BLaER1 treated with 17β-estradiol and CSF1 and Interleukin-3, amounts not matched to agents 10 nM and 100 nM (cell line): Measurements from ENCODE around the gene ACTMAP.
A peak's percentile ranks its signal among the peaks of the same experiment; 100 is the strongest.

Experiments
- H3K27ac ChIP-seq, 11 experiments: shearing (Covaris generic); formaldehyde crosslinking; 2 replicates each; pipeline ENCODE4 v1.8.1; 2022
- H3K27me3 ChIP-seq, 11 experiments: shearing (Covaris generic); formaldehyde crosslinking; 2 replicates each; pipeline ENCODE4 v1.8.1; 2022
- H3K36me3 ChIP-seq, 11 experiments: shearing (Covaris generic); formaldehyde crosslinking; 2 replicates each; pipeline ENCODE4 v1.8.1; 2022
- H3K4me1 ChIP-seq, 10 experiments: shearing (Covaris generic); formaldehyde crosslinking; 2 replicates each; pipeline ENCODE4 v1.8.1; 2022
- H3K4me2 ChIP-seq, 11 experiments: shearing (Covaris generic); formaldehyde crosslinking; 2 replicates each; pipeline ENCODE4 v1.8.1; 2022
- H3K4me3 ChIP-seq, 10 experiments: shearing (Covaris generic); formaldehyde crosslinking; 2 replicates each; pipeline ENCODE4 v1.8.1; 2022
- H3K9ac ChIP-seq, 11 experiments: shearing (Covaris generic); formaldehyde crosslinking; 2 replicates each; pipeline ENCODE4 v1.8.1; 2022
- H3K9me3 ChIP-seq, 11 experiments: shearing (Covaris generic); formaldehyde crosslinking; replicated peaks in 1 of 11; 2 replicates each; pipeline ENCODE4 v1.8.1; 2022
- H4K20me1 ChIP-seq, 11 experiments: shearing (Covaris generic); formaldehyde crosslinking; 2 replicates each; pipeline ENCODE4 v1.8.1; 2022
- Cebpa-rat ChIP-seq, 11 experiments: shearing (Covaris generic); IDR thresholded peaks; 2 replicates each; pipeline ENCODE4 v1.8.1; 2022

ACTMAP gene

DNA sequence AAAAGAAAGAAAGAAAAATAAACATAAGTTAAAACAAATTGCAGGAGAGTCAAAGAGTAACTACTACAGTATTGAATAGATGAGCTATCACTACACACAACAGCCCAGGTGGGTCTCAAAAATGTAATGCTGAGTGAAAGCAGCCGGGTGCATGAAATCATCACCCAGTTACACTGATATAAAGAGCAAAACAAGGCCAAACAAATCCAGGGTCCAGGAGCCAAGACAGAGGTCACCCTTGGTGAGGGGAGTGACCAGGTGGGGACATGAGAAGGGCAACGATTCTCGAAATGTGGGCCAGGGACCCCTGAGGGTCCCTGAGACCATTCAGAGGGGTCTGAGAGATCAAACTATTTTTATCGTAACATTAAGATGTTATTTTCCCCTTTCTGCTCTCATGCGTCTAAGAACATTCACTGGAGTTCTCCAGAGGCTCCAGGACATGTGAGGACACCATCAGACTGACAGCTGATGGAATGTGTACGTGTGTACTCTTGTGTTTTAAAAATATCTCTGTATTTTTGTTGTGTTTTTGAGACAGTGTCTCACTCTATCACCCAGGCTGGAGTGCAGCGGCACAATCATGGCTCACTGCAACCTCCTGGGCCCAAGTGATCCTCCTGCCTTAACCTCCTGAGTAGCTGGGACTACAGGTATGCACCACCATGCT is 44.2 kb downstream of the ACTMAP start:
- no peaks in the 10 kb centered on the region for H3K27me3 ChIP-seq
- no peak overlapping the region for H3K27ac ChIP-seq
- H3K4me3 ChIP-seq = no peak overlapping the region
- peaks cover 0 to 12% (median 4%) of the 10 kb centered on the region in 10 experiments; a peak in 9 of 20 replicates for H3K4me1 ChIP-seq
- no peak for TF ChIP-seq Cebpa-rat (IDR thresholded peaks at IDR 0.05)
- no peak overlapping the region for H3K9ac ChIP-seq
- H4K20me1 ChIP-seq = no peaks in the 10 kb centered on the region; a peak in 1 of 22 replicates
- H3K36me3 ChIP-seq = peaks cover 56 to 93% (median 78%) of the 10 kb centered on the region in 11 experiments
- no peak overlapping the region for H3K4me2 ChIP-seq
- no peaks in the 10 kb centered on the region for H3K9me3 ChIP-seq

DNA sequence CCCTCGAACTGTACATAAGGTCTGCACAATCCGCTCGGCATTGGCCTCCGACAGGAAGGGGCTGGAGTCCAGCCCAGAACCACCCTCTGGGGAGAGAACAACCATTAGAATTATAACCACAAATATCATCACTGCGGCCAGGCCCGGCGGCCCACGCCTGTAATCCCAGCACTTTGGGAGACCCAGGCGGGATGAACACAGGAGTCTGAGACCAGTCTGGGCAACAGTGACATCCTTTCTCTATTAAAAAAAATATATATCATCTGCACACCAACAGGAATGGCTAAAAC is 45.0 kb downstream of the ACTMAP start:
- no peak for TF ChIP-seq Cebpa-rat (IDR thresholded peaks at IDR 0.05)
- Histone ChIP-seq H3K27ac (no peak overlapping the region), H3K4me1 (peaks cover 0 to 6% (median 0%) of the 10 kb centered on the region in 10 experiments; a peak in 7 of 20 replicates), H3K9ac (no peak overlapping the region), H3K36me3 (peaks cover 55 to 98% (median 78%) of the 10 kb centered on the region in 11 experiments), H3K27me3 (no peaks in the 10 kb centered on the region), H3K4me2 (no peak overlapping the region), H4K20me1 (no peaks in the 10 kb centered on the region; a peak in 1 of 22 replicates), H3K9me3 (no peaks in the 10 kb centered on the region), H3K4me3 (no peak overlapping the region)

DNA sequence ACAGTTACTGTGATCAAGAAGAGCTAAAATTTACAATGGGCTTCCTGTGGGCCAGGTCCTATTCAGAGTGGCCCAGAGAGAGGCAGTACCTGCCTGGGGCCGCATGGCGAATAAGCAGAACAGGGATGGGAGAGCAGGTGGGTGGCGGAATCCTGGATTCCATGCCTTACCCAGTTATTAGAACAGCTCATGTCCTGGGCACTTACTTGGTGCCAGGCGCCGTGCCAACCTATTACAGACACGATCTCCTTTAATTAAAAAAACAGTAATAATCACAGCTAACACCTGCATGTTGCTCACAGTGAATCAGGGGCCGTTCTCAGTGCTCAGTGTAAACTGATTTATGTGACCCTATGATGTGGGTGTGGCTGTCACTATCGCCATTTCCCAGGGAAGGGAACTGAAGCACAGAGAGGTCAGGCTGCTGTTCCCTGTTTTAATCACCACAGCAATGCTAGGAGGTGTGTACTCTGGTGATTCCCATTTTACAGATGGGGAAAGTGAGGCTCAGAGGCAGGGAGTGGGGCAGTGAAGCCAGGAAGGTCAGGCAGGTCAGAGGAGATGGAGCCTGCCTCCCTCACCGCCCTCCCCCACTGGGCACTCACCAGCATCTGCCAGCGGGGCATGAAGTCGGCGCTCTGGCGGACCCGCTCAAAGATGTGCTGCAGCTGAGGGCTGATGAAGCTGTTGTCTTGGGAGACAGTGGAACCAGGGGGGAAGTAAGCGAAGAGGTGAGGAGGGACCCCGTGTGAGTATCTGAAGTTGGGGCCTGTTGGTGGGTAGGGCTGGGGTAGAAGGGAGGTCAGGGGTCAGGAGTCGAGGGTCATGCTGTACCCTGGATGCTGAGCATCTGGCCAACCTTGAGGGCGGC is 45.6 kb downstream of the ACTMAP start:
- H3K27me3 ChIP-seq = no peaks in the 10 kb centered on the region
- no peaks in the 10 kb centered on the region; a peak in 1 of 22 replicates for H4K20me1 ChIP-seq
- H3K4me3 ChIP-seq = no peak overlapping the region
- H3K27ac ChIP-seq = no peak overlapping the region
- peaks cover 52 to 99% (median 79%) of the 10 kb centered on the region in 11 experiments for H3K36me3 ChIP-seq
- TF ChIP-seq Cebpa-rat (IDR thresholded peaks at IDR 0.05) = no peak
- H3K9ac ChIP-seq = no peak overlapping the region
- no peak overlapping the region for H3K4me2 ChIP-seq
- H3K9me3 ChIP-seq = no peaks in the 10 kb centered on the region
- H3K4me1 ChIP-seq = peaks cover 0 to 1% (median 0%) of the 10 kb centered on the region in 10 experiments; a peak in 1 of 20 replicates

DNA sequence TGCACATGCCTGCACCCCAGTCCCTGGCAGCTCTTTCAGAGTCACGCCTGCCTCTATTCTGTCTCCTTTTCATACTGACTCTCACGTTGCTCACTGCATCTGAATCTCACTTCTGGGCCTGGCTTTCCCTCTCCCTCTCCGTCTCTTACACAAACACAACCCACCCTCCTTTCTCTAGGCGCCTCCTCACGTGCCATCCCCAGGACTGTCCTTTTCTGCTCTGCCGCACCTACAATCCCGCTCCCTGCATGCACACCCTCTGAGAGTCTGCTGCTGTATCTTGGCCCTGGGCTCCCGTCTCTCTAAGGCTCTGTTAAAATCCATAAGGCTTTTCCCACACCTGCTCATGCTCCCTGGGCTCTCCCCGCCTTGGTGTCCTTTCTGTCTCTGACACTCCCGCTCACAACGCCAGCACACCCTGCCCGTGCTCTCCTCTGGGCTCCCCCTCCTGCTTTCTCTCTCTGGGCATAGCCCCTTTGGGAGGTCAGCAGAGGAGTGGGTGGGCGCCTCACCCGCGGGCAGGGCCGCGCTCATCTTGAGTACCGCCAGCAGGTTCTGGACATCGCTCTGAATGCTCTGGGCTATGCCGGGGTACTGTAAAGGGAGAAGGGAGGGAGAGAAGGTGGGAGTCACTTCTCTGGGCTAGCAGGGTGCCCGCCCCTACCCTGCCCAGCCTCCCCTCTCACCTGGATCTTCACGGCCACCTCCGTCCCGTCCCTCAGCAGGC is 47.1 kb downstream of the ACTMAP start:
- TF ChIP-seq Cebpa-rat (IDR thresholded peaks at IDR 0.05) = no peak
- Histone ChIP-seq H3K4me1 (peaks cover 0 to 4% (median 0%) of the 10 kb centered on the region in 10 experiments; a peak in 1 of 20 replicates), H4K20me1 (no peaks in the 10 kb centered on the region; a peak in 1 of 22 replicates), H3K9me3 (no peaks in the 10 kb centered on the region), H3K27ac (no peak overlapping the region), H3K4me2 (no peak overlapping the region), H3K4me3 (no peak overlapping the region), H3K36me3 (peaks cover 38 to 89% (median 65%) of the 10 kb centered on the region in 11 experiments), H3K9ac (peak overlapping the region in 4 of 11 experiments; percentile 6 to 37 (median 14); a peak in 2 of 22 replicates), H3K27me3 (no peaks in the 10 kb centered on the region)

DNA sequence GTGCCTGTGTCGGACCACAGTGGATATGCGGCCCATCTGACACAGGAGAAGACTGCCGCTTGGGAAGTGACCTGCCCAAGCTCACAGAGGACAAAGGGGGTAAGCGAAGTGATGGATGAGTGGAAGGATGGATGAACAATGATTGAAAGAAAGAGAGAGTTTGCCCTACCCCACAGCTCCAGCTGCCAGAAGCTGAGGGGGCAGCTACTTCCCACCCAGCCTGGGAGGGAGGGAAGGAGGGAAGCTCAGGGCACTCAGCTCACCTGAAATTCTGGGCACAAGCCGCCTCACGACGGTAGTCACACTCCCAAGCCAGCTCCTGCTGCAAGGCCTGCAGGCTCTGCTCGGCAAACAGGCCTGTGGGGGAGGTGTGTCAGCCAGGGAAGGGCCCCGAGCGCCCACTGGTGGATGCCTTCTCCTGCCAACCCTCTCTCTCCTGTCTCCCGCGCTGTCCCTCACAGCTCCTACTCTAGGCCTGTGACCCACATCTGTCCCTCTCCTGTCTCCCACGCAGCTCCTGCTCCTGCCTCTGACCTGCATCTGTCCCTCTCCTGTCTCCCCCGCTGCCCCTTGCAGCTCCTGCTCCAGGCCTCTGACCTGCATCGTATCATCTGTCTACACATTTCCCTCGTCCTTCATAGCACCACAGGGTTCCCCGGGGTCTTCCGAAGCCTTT is 47.8 kb downstream of the ACTMAP start:
- no peak for TF ChIP-seq Cebpa-rat (IDR thresholded peaks at IDR 0.05)
- Histone ChIP-seq H3K4me3 (no peak overlapping the region), H3K27ac (no peak overlapping the region), H3K4me1 (peaks cover 0 to 4% (median 0%) of the 10 kb centered on the region in 10 experiments; a peak in 1 of 20 replicates), H3K27me3 (no peaks in the 10 kb centered on the region), H3K4me2 (no peak overlapping the region), H3K9me3 (no peaks in the 10 kb centered on the region), H3K9ac (peak overlapping the region in 3 of 11 experiments; percentile 6 to 37 (median 17); a peak in 3 of 22 replicates), H4K20me1 (no peaks in the 10 kb centered on the region; a peak in 1 of 22 replicates), H3K36me3 (peaks cover 36 to 82% (median 58%) of the 10 kb centered on the region in 11 experiments)

DNA sequence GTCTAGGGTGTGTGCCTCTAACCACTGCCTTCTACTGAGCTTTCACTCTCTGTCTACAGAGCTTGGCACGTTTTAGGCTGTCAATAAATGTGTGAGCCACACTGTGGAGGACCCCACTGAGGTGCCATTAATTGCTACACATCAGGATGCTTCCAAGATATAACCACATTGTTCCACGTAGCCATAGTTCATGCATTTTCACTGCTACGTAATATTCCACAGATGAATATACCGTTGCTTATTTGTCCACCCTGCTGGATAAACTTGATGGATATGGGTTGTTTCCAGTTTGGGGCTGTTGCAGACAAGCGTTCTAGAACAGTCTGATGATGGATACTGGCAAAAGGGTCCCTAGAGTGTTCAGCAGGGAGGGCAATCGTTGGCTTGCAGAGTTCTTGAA is 48.5 kb downstream of the ACTMAP start:
- Histone ChIP-seq H4K20me1 (no peaks in the 10 kb centered on the region; a peak in 1 of 22 replicates), H3K9ac (no peak overlapping the region), H3K27me3 (no peaks in the 10 kb centered on the region), H3K27ac (no peak overlapping the region), H3K4me3 (no peak overlapping the region), H3K4me1 (peaks cover 0 to 4% (median 0%) of the 10 kb centered on the region in 10 experiments; a peak in 1 of 20 replicates), H3K9me3 (no peaks in the 10 kb centered on the region), H3K4me2 (no peak overlapping the region), H3K36me3 (peaks cover 36 to 76% (median 57%) of the 10 kb centered on the region in 11 experiments)
- TF ChIP-seq Cebpa-rat (IDR thresholded peaks at IDR 0.05) = no peak

DNA sequence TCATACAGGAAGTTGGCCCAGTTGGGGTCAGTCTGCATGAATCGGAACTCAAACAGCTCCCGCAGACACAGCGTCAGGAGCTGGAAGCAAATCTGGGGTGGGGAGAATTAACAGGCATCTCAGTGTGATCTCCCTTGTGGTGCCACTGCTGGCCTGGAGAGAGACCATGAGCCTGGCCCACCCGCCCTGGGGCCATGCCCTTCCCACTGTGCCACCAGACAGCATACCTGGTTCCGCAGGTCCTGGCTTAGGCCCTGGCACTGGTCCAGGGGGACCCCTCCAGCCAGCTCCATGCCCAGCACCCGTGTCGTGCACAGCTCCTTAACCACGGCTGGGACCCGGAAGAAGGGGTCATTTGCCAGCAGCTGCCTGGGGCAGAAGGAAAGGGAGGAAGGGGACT is 50.2 kb downstream of the ACTMAP start:
- Histone ChIP-seq H4K20me1 (no peaks in the 10 kb centered on the region; a peak in 1 of 22 replicates), H3K9ac (no peak overlapping the region), H3K9me3 (no peaks in the 10 kb centered on the region)

DNA sequence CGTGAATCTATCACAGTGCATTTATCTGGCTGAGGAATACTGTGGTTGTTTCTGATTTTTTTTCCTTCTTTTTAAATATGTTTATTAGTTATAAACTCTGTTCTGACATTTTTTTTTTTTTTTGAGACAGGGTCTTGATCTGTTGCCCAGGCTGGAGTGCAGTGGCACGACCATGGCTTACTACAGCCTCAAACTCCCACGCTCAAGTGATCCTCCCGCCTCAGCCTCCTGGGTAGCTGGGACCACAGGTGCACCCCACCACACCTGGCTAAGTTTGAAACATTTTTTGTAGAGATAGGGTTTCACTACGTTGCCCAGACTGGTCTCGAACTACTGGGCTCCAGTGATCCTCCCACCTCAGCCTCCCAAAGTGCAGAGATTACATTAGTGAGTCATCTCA is 53.3 kb downstream of the ACTMAP start:
- H3K27ac ChIP-seq = no peak overlapping the region
- H3K36me3 ChIP-seq = peaks cover 9 to 60% (median 21%) of the 10 kb centered on the region in 11 experiments
- H3K4me1 ChIP-seq = peaks cover 0 to 6% (median 1%) of the 10 kb centered on the region in 10 experiments; a peak in 11 of 20 replicates
- H3K27me3 ChIP-seq = no peaks in the 10 kb centered on the region
- no peak overlapping the region for H3K9ac ChIP-seq
- no peak overlapping the region for H3K4me3 ChIP-seq
- no peaks in the 10 kb centered on the region for H3K9me3 ChIP-seq
- H3K4me2 ChIP-seq = no peak overlapping the region
- no peaks in the 10 kb centered on the region for H4K20me1 ChIP-seq
- TF ChIP-seq Cebpa-rat (IDR thresholded peaks at IDR 0.05) = no peak

More for the DNA sequence above, 50.2 kb downstream of the ACTMAP start:
- no peak overlapping the region for H3K27ac ChIP-seq
- no peak overlapping the region for H3K4me2 ChIP-seq
- H3K4me3 ChIP-seq = no peak overlapping the region
- H3K27me3 ChIP-seq = no peaks in the 10 kb centered on the region
- H3K36me3 ChIP-seq = peaks cover 25 to 74% (median 46%) of the 10 kb centered on the region in 11 experiments
- no peak for TF ChIP-seq Cebpa-rat (IDR thresholded peaks at IDR 0.05)
- H3K4me1 ChIP-seq = peaks cover 0 to 4% (median 0%) of the 10 kb centered on the region in 10 experiments; a peak in 1 of 20 replicates
